Mesendoderm (in vitro differentiated cells): ENCODE measurements around the gene TRHDE.

Experiments
- DNase-seq: peaks from one replicate; pipeline ENCODE4 v3.0.0; 2013
- H2AK5ac ChIP-seq: 2 replicates; pipeline ENCODE4 v1.6.1; 2013; ENCODE audit warnings: low read length, inconsistent platforms
- H2BK120ac ChIP-seq: 2 replicates; pipeline ENCODE4 v1.6.1; 2013; ENCODE audit warnings: low read depth, mild to moderate bottlenecking, low read length, moderate library complexity, mixed read lengths
- H2BK15ac ChIP-seq: replicated peaks from 2 replicates; pipeline ENCODE4 v1.6.1; 2013; ENCODE audit warnings: low read depth, mild to moderate bottlenecking, moderate library complexity
- H2BK5ac ChIP-seq: 2 replicates; pipeline ENCODE4 v1.6.1; 2013; ENCODE audit warnings: low read length, inconsistent platforms
- H3K18ac ChIP-seq: 2 replicates; pipeline ENCODE4 v1.6.1; 2013; ENCODE audit warnings: mild to moderate bottlenecking, low read length, mixed read lengths
- H3K23ac ChIP-seq: one replicate; pipeline ENCODE4 v1.6.1; 2013; ENCODE audit warnings: low read length
- H3K27ac ChIP-seq: 2 replicates; pipeline ENCODE4 v1.5.1; 2013; ENCODE audit warnings: low read depth, mild to moderate bottlenecking, inconsistent platforms, low read length, moderate library complexity
- H3K27me3 ChIP-seq: 2 replicates; pipeline ENCODE4 v1.6.1; 2013; ENCODE audit warnings: low read length, control low read depth, mild to moderate bottlenecking, inconsistent platforms; ENCODE audit not compliant: insufficient read depth, poor library complexity
- H3K36me3 ChIP-seq: 2 replicates; pipeline ENCODE4 v1.6.1; 2013; ENCODE audit warnings: low read length, inconsistent platforms; ENCODE audit not compliant: control insufficient read depth, insufficient read depth
- H3K4ac ChIP-seq: one replicate; pipeline ENCODE4 v1.6.1; 2013; ENCODE audit warnings: low read depth, mild to moderate bottlenecking, low read length, moderate library complexity
- H3K4me1 ChIP-seq: 2 replicates; pipeline ENCODE4 v1.6.1; 2013; ENCODE audit warnings: low read depth, low read length, inconsistent platforms; ENCODE audit not compliant: control insufficient read depth
- H3K4me2 ChIP-seq: 2 replicates; pipeline ENCODE4 v1.6.1; 2013; ENCODE audit warnings: low read length
- H3K4me3 ChIP-seq: 2 replicates; pipeline ENCODE4 v1.5.1; 2013; ENCODE audit warnings: mild to moderate bottlenecking, low read length
- H3K56ac ChIP-seq: one replicate; pipeline ENCODE4 v1.6.1; 2013; ENCODE audit warnings: low read length
- H3K79me1 ChIP-seq: 2 replicates; pipeline ENCODE4 v1.6.1; 2013; ENCODE audit warnings: low read length, inconsistent platforms
- H3K79me2 ChIP-seq: 2 replicates; pipeline ENCODE4 v1.6.1; 2013; ENCODE audit warnings: mild to moderate bottlenecking, low read length; ENCODE audit not compliant: control insufficient read depth, insufficient read depth
- H3K9ac ChIP-seq: 2 replicates; pipeline ENCODE4 v1.6.1; 2013; ENCODE audit warnings: low read length, inconsistent platforms
- H4K5ac ChIP-seq: one replicate; pipeline ENCODE4 v1.6.1; 2013; ENCODE audit warnings: low read length
- H4K8ac ChIP-seq: one replicate; pipeline ENCODE4 v1.6.1; 2013; ENCODE audit warnings: low read depth, mild to moderate bottlenecking, control low read depth, low read length, moderate library complexity
- WGBS: extraction: QIAGEN DNeasy Blood & Tissue Kit; methylation state at CpG from one replicate; pipeline ENCODE4 v1.1.7; 2013; ENCODE audit warnings: low lambda C conversion rate, missing lambda C conversion rate; ENCODE audit not compliant: insufficient coverage; ENCODE audit errors: extremely low coverage; 5-methylcytosine and 5-hydroxymethylcytosine counted together

The TRHDE gene

DNA sequence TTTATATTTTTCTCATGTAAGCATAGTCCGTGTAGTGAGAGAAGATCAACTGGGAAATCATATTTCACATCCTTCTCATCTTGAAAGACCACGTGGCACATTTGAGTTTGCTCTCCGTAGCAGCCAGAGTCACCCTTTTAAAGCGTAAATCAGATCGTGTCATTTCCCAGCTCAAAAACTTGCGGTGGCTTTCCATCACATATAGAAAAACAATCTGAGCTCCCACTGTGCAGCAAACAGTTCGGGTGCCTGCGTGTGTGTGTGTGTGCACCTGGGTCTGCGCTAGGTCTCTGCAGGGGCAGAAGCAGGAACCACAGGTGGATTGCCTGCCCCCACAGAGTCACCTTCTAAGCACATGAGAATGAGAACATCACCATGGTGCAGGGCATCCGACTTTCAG is 338.2 kb downstream of the TRHDE start:
- Histone ChIP-seq H3K4ac (no peak overlapping the region), H3K4me2 (no peak overlapping the region), H2BK120ac (peak overlapping the region; percentile 3), H4K5ac (no peak overlapping the region), H2AK5ac (no peak overlapping the region), H4K8ac (no peak overlapping the region), H3K79me1 (no peaks in the 10 kb centered on the region), H3K27me3 (no peaks in the 10 kb centered on the region), H3K18ac (no peak overlapping the region), H3K4me3 (no peak overlapping the region), H3K56ac (peak overlapping the region; percentile 27), H2BK5ac (no peak overlapping the region), H2BK15ac (no peak overlapping the region), H3K27ac (no peak overlapping the region), H3K4me1 (peaks cover 6% of the 10 kb centered on the region), H3K23ac (no peak overlapping the region), H3K9ac (no peak overlapping the region), H3K36me3 (no peaks in the 10 kb centered on the region), H3K79me2 (no peaks in the 10 kb centered on the region)
- no CpG with 5 or more reads among the region's 10 CpGs for WGBS
- no peak for DNase-seq

DNA sequence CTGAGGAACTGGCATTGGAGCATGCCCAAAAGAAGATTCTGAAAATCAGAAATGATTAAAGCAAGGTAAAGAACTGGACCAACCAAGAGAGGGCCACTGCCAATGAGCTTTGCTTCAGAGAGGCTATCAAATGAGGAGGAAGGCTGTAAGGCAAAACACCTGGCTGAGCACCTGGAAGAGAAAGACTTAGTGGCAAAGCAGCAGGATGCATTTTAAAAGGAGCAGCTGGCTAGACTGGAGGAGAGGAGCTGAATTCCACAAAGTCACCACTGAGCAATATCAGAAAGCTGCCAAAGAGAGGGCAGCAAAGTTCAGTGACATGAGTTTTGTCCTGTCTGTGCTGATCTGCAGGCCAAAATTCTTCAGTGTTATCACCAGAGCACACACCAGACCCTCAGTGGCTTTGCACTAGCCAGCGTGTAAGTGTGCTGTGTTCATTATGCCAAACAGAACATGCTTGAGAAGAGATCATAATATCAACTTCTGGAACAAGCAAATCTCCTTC is 338.7 kb downstream of the TRHDE start:
- Histone ChIP-seq H2AK5ac (peak overlapping the region; percentile 83), H2BK120ac (peak overlapping the region; percentile 79)
- WGBS = no CpG with 5 or more reads among the region's 1 CpG

DNA sequence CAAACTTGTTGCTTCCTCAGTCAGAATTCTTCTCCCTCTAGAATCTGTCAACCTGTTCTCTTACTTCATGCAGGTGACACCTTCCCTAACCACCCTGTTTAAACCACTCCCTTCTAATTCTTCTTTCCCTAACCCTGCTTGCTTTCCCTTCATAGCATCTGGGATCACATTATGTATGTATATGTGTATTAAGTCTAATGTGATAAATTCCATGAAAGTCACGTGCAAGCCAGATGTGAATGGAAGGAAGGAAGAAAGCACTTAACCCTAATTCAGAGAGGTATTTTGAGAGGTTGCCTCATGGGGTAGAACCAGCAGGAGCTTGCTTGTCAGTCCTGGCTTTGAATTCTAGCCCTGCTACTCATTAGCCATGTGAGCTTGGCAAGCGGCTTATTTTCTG is 340.0 kb downstream of the TRHDE start:
- peak; percentile 93 for DNase-seq
- H3K9ac ChIP-seq = no peak overlapping the region
- no peak overlapping the region for H3K23ac ChIP-seq
- no peaks in the 10 kb centered on the region for H3K36me3 ChIP-seq
- peak overlapping the region; percentile 54 for H3K27ac ChIP-seq
- no peak overlapping the region for H3K4ac ChIP-seq
- no peak overlapping the region for H3K56ac ChIP-seq
- no peak overlapping the region for H4K8ac ChIP-seq
- no peak overlapping the region for H3K4me3 ChIP-seq
- no peak overlapping the region for H4K5ac ChIP-seq
- no peak overlapping the region for H2BK120ac ChIP-seq
- H2BK5ac ChIP-seq = no peak overlapping the region
- H2AK5ac ChIP-seq = no peak overlapping the region
- H2BK15ac ChIP-seq = no peak overlapping the region
- H3K79me1 ChIP-seq = no peaks in the 10 kb centered on the region
- H3K79me2 ChIP-seq = no peaks in the 10 kb centered on the region
- no peaks in the 10 kb centered on the region for H3K27me3 ChIP-seq
- no peak overlapping the region for H3K18ac ChIP-seq
- H3K4me1 ChIP-seq = peaks cover 6% of the 10 kb centered on the region
- WGBS = no CpG with 5 or more reads among the region's 2 CpGs
- H3K4me2 ChIP-seq = no peak overlapping the region

More for the DNA sequence above, 338.7 kb downstream of the TRHDE start:
- Histone ChIP-seq H3K9ac (no peak overlapping the region), H3K56ac (peak overlapping the region; percentile 58), H3K4me3 (no peak overlapping the region), H3K18ac (peak overlapping the region; percentile 86), H2BK5ac (no peak overlapping the region), H3K79me2 (no peaks in the 10 kb centered on the region), H3K4me2 (no peak overlapping the region), H3K23ac (no peak overlapping the region), H3K4ac (peak overlapping the region; percentile 81), H3K27me3 (no peaks in the 10 kb centered on the region), H4K8ac (no peak overlapping the region), H3K4me1 (peaks cover 6% of the 10 kb centered on the region), H4K5ac (no peak overlapping the region), H3K36me3 (no peaks in the 10 kb centered on the region), H3K79me1 (no peaks in the 10 kb centered on the region), H3K27ac (no peak overlapping the region), H2BK15ac (no peak overlapping the region)
- DNase-seq = peak; percentile 29

DNA sequence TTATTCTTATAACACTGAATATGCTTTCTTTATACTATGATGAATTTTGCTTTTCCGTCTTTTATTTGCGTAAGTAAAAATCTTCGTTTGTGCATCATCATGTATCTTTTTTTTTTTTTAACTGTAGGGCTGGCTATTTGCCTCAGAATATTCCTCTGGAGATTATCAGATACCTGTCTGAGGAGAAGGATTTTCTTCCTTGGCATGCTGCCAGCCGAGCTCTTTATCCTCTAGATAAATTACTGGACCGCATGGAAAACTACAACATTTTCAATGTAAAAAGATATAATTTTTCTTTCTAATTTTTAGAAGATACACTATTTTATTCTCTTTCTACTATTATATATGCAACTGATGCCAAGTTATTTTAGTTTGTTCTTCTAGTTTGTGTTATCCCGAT is 346.6 kb downstream of the TRHDE start:
- H4K8ac ChIP-seq = no peak overlapping the region

DNA sequence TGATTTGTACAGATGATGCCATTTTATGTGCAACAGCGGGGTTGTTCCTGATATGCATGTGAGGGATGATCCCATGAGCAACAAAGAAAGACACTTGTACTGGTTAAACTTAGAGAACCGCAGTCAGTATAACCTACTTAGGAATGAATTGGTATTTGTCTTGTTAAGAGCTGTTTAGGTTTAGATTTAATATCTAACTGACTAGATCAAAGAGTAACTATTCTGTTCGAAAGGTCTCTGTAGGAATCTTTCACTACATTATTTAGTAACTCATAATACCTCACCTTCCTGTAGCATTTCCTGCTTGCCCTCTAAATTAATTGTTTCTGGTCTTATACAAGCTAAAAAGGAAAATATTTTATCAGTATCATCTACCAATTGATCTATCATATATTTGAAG is 350.4 kb downstream of the TRHDE start:
- no peaks in the 10 kb centered on the region for H3K79me2 ChIP-seq
- no peak overlapping the region for H3K27ac ChIP-seq
- no peak overlapping the region for H3K4ac ChIP-seq
- H3K27me3 ChIP-seq = no peaks in the 10 kb centered on the region
- no peak overlapping the region for H2BK5ac ChIP-seq
- H3K9ac ChIP-seq = no peak overlapping the region
- H3K4me1 ChIP-seq = no peaks in the 10 kb centered on the region
- DNase-seq = no peak
- no peak overlapping the region for H3K56ac ChIP-seq
- H3K4me2 ChIP-seq = no peak overlapping the region
- no peak overlapping the region for H2AK5ac ChIP-seq
- no peak overlapping the region for H4K5ac ChIP-seq
- no peaks in the 10 kb centered on the region for H3K36me3 ChIP-seq
- no peak overlapping the region for H3K18ac ChIP-seq
- H2BK120ac ChIP-seq = no peak overlapping the region
- no CpG with 5 or more reads among the region's 3 CpGs for WGBS
- no peaks in the 10 kb centered on the region for H3K79me1 ChIP-seq
- H3K23ac ChIP-seq = no peak overlapping the region
- no peak overlapping the region for H2BK15ac ChIP-seq
- H3K4me3 ChIP-seq = no peak overlapping the region
- H4K8ac ChIP-seq = no peak overlapping the region

More for the DNA sequence above, 346.6 kb downstream of the TRHDE start:
- H3K79me1 ChIP-seq = no peaks in the 10 kb centered on the region
- no peak overlapping the region for H3K4ac ChIP-seq
- H3K4me1 ChIP-seq = no peaks in the 10 kb centered on the region
- H3K9ac ChIP-seq = no peak overlapping the region
- no peak overlapping the region for H2AK5ac ChIP-seq
- H3K27me3 ChIP-seq = no peaks in the 10 kb centered on the region
- H3K4me3 ChIP-seq = no peak overlapping the region
- no peak overlapping the region for H3K4me2 ChIP-seq
- DNase-seq = no peak
- H2BK15ac ChIP-seq = no peak overlapping the region
- H3K23ac ChIP-seq = no peak overlapping the region
- no peaks in the 10 kb centered on the region for H3K36me3 ChIP-seq
- H4K5ac ChIP-seq = no peak overlapping the region
- H2BK120ac ChIP-seq = no peak overlapping the region
- no CpG with 5 or more reads among the region's 6 CpGs for WGBS
- no peak overlapping the region for H3K27ac ChIP-seq
- no peak overlapping the region for H2BK5ac ChIP-seq
- no peaks in the 10 kb centered on the region for H3K79me2 ChIP-seq
- H3K56ac ChIP-seq = no peak overlapping the region
- H3K18ac ChIP-seq = no peak overlapping the region
